IMR-90 (cell line): ENCODE data around the gene MTCL3.

Experiments used
- ATAC-seq: fragments of 200-7000 bp; cut with Tn5 transposase; 2 replicates; pipeline ENCODE4 v1.9.1; 2020; ENCODE audit warnings: low read depth, mild to moderate bottlenecking, moderate library complexity
- BruUV-seq: library from RNA; stranded (reverse); fragments of 400-500 nt; replicated peaks from 2 replicates; lab custom pipeline; 2021; lab: Mats Ljungman, UMichigan
- CTCF ChIA-PET: fragments of 300-600 bp; formaldehyde crosslinking; extraction: SDS; loops from one replicate; lab custom pipeline; 2021; ENCODE audit warnings: antibody characterized with exemption; lab: Yijun Ruan, JAX
- POLR2A ChIA-PET: fragments of 300-600 bp; sonication (Branson Sonifier 250); formaldehyde crosslinking; loops from one replicate; lab custom pipeline; 2022; ENCODE audit warnings: antibody characterized with exemption; ENCODE audit not compliant: unreplicated experiment; lab: Charles Lee
- DNase-seq: peaks from one replicate; pipeline ENCODE4 v3.0.0; 2013
- H2AFZ ChIP-seq: replicated peaks from 2 replicates; pipeline ENCODE3; 2013; ENCODE audit warnings: low read length, mild to moderate bottlenecking; ENCODE audit not compliant: poor library complexity
- H2AK5ac ChIP-seq: 2 replicates; pipeline ENCODE4 v1.6.1; 2013; ENCODE audit warnings: low read depth, low read length, inconsistent platforms
- H2AK9ac ChIP-seq: replicated peaks from 2 replicates; pipeline ENCODE3; 2013; ENCODE audit warnings: mild to moderate bottlenecking, low read depth, low read length, moderate library complexity; ENCODE audit not compliant: poor library complexity
- H2BK120ac ChIP-seq: 2 replicates; pipeline ENCODE4 v1.6.1; 2013; ENCODE audit warnings: low read depth, low read length, inconsistent platforms
- H2BK15ac ChIP-seq: 3 replicates; pipeline ENCODE4 v1.6.1; 2013; ENCODE audit warnings: low read depth, low read length, inconsistent platforms
- H2BK20ac ChIP-seq: 2 replicates; pipeline ENCODE4 v1.6.1; 2013; ENCODE audit warnings: low read depth, mild to moderate bottlenecking, inconsistent platforms, low read length, moderate library complexity
- H2BK5ac ChIP-seq: 2 replicates; pipeline ENCODE4 v1.6.1; 2013; ENCODE audit warnings: mild to moderate bottlenecking, low read depth, low read length, inconsistent platforms; ENCODE audit not compliant: poor library complexity, severe bottlenecking
- H3K14ac ChIP-seq: replicated peaks from 2 replicates; pipeline ENCODE4 v1.6.1; 2013; ENCODE audit warnings: low read depth, low read length, inconsistent platforms
- H3K18ac ChIP-seq: 2 replicates; pipeline ENCODE4 v1.6.1; 2013; ENCODE audit warnings: low read depth, low read length, control low read depth
- H3K23ac ChIP-seq: 2 replicates; pipeline ENCODE4 v1.6.1; 2013; ENCODE audit warnings: low read depth, low read length, inconsistent platforms
- H3K27ac ChIP-seq: 2 replicates; pipeline ENCODE4 v1.5.1; 2013; ENCODE audit warnings: mild to moderate bottlenecking, control low read depth, low read length; ENCODE audit not compliant: insufficient read depth
- H3K27me3 ChIP-seq: 2 replicates; pipeline ENCODE4 v1.6.1; 2013; ENCODE audit warnings: low read length; ENCODE audit not compliant: control insufficient read depth, insufficient read depth
- H3K36me3 ChIP-seq: 2 replicates; pipeline ENCODE4 v1.6.1; 2013; ENCODE audit warnings: low read length, mixed read lengths; ENCODE audit not compliant: control insufficient read depth, insufficient read depth
- H3K4ac ChIP-seq: 2 replicates; pipeline ENCODE4 v1.6.1; 2013; ENCODE audit warnings: low read depth, low read length, inconsistent platforms
- H3K4me1 ChIP-seq: 2 replicates; pipeline ENCODE4 v1.6.1; 2013; ENCODE audit warnings: low read length, mixed read lengths; ENCODE audit not compliant: control insufficient read depth, insufficient read depth
- H3K4me2 ChIP-seq: 2 replicates; pipeline ENCODE4 v1.6.1; 2013; ENCODE audit warnings: low read depth, mild to moderate bottlenecking, control low read depth, low read length, moderate library complexity
- H3K4me3 ChIP-seq: 2 replicates; pipeline ENCODE4 v1.5.1; 2013; ENCODE audit warnings: low read depth, mild to moderate bottlenecking, control low read depth, low read length, moderate library complexity; ENCODE audit not compliant: insufficient read depth
- H3K56ac ChIP-seq: 2 replicates; pipeline ENCODE4 v1.6.1; 2013; ENCODE audit warnings: low read length, inconsistent platforms; ENCODE audit not compliant: insufficient read depth; ENCODE audit errors: extremely low read depth
- H3K79me1 ChIP-seq, 2 experiments: 2 replicates each; pipeline ENCODE4 v1.6.1; 2013; ENCODE audit warnings: low read length in 2 of 2, inconsistent platforms in 1 of 2, low read depth in 1 of 2
- H3K9ac ChIP-seq: 2 replicates; pipeline ENCODE4 v1.6.1; 2013; ENCODE audit warnings: low read depth, low read length, control low read depth
- H3K9me1 ChIP-seq: 2 replicates; pipeline ENCODE4 v1.6.1; 2013; ENCODE audit warnings: low read length, inconsistent platforms; ENCODE audit not compliant: insufficient read depth
- H3K9me3 ChIP-seq: 2 replicates; pipeline ENCODE4 v1.6.1; 2013; ENCODE audit warnings: low read length; ENCODE audit not compliant: control insufficient read depth, insufficient read depth
- H4K20me1 ChIP-seq: 2 replicates; pipeline ENCODE4 v1.6.1; 2013; ENCODE audit warnings: low read length, inconsistent platforms; ENCODE audit not compliant: insufficient read depth
- H4K5ac ChIP-seq: 2 replicates; pipeline ENCODE4 v1.6.1; 2013; ENCODE audit warnings: mild to moderate bottlenecking, low read depth, low read length, control low read depth
- H4K8ac ChIP-seq, 2 experiments: 2 replicates each; pipeline ENCODE4 v1.6.1; 2013; ENCODE audit warnings: low read depth in 2 of 2, low read length in 2 of 2, control low read depth in 1 of 2, inconsistent platforms in 1 of 2
- H4K91ac ChIP-seq: 2 replicates; pipeline ENCODE4 v1.6.1; 2013; ENCODE audit warnings: low read depth, low read length, inconsistent platforms; ENCODE audit not compliant: insufficient read depth
- ELK1 ChIP-seq: fragments of 150-350 bp; IDR thresholded peaks from 2 replicates; pipeline ENCODE4 v1.6.1; 2016; ENCODE audit warnings: low read depth, mild to moderate bottlenecking, low read length, moderate library complexity, borderline replicate concordance
- MAFK ChIP-seq: IDR thresholded peaks from 2 replicates; pipeline ENCODE4 v1.6.1; 2012; ENCODE audit warnings: low read depth, low read length, improper control_type of control experiment
- WGBS, 2 experiments: methylation state at CpG; one replicate each; pipeline versions ENCODE4 v1.1.5 to v1.1.7; 2013; ENCODE audit warnings: missing lambda C conversion rate in 2 of 2; ENCODE audit not compliant: insufficient read length in 1 of 2; ENCODE audit errors: extremely low coverage in 2 of 2; 5-methylcytosine and 5-hydroxymethylcytosine counted together
- dilution Hi-C: fragments of 300-500 bp; cut with HindIII; formaldehyde crosslinking; loops from one replicate; pipeline ENCODE4 v1.14.3; 2018; ENCODE audit warnings: low sequenced_read_pairs; ENCODE audit not compliant: unreplicated experiment
- in situ Hi-C: fragments of 300-500 bp; cut with MboI; formaldehyde crosslinking; loops from 3 replicates; pipeline ENCODE4 v1.14.3; 2019; ENCODE audit warnings: low sequenced_read_pairs, inconsistent platforms, mixed read lengths
- intact Hi-C: fragments of 100-400 bp; cut with micrococcal nuclease; formaldehyde crosslinking; loops from 2 replicates; pipeline ENCODE4 v1.10.0; 2022

MTCL3 gene

GRCh38 chr6:127441881-127442280 lies 77.3 kb downstream of the MTCL3 start:
- no peak for ATAC-seq
- in situ Hi-C loops: no loop called here

More at GRCh38 chr6:127441881-127442280, 77.3 kb downstream of the MTCL3 start:
- CTCF ChIA-PET: no interaction called here
- BruUV-seq: no TSS peak
- H3K18ac ChIP-seq: no peak overlapping the region
- no peaks in the 10 kb centered on the region for H4K20me1 ChIP-seq
- TF ChIP-seq MAFK: peak; percentile 86
- no peak for TF ChIP-seq ELK1
- no peaks in the 10 kb centered on the region for H3K79me1 ChIP-seq
- no peak overlapping the region for H3K23ac ChIP-seq
- no peak overlapping the region for H3K4me2 ChIP-seq
- no peaks in the 10 kb centered on the region for H3K36me3 ChIP-seq
- H3K9ac ChIP-seq: no peak overlapping the region
- no peak overlapping the region for H2AFZ ChIP-seq
- H2AK9ac ChIP-seq: no peak overlapping the region
- no peaks in the 10 kb centered on the region for H3K9me3 ChIP-seq
- no peak overlapping the region for H2BK5ac ChIP-seq
- POLR2A ChIA-PET: no interaction called here
- H3K27me3 ChIP-seq: no peaks in the 10 kb centered on the region
- peaks cover under 1% of the 10 kb centered on the region; the same call in 1 of the 2 replicates for H3K4me1 ChIP-seq
- no peak overlapping the region for H2BK20ac ChIP-seq
- H2BK120ac ChIP-seq: no peak overlapping the region
- H4K5ac ChIP-seq: no peak overlapping the region
- H3K4ac ChIP-seq: no peak overlapping the region
- dilution Hi-C loops: no loop called here
- no peak overlapping the region for H4K8ac ChIP-seq
- H3K14ac ChIP-seq: no peak overlapping the region
- no peak overlapping the region for H3K4me3 ChIP-seq
- no peak overlapping the region for H2BK15ac ChIP-seq
- no peak overlapping the region for H3K56ac ChIP-seq
- DNase-seq: no peak
- H3K9me1 ChIP-seq: no peaks in the 10 kb centered on the region
- H2AK5ac ChIP-seq: no peak overlapping the region
- H3K27ac ChIP-seq: no peak overlapping the region
- WGBS, 2 experiments: no CpG with 5 or more reads among the region's 1 CpG
- H4K91ac ChIP-seq: no peak overlapping the region
- intact Hi-C loops: no loop called here
